Panc1 (cell line): Measurements from ENCODE around the gene LIG4. TPM values are rescaled to one million over a fixed set of nuclear protein-coding genes. Genes with fewer than 3 reads are reported as not detected.

ENCODE experiments used
- ATAC-seq: fragments of 200-7000 bp; cut with Tn5 transposase; 2 replicates; pipeline ENCODE4 v1.9.1; 2020; ENCODE audit warnings: mild to moderate bottlenecking, moderate library complexity
- BruUV-seq: library from RNA; stranded (reverse); fragments of 400-500 nt; replicated peaks from 2 replicates; lab custom pipeline; 2021; lab: Mats Ljungman, UMichigan
- CTCF ChIA-PET: fragments of 300-600 bp; sonication (Branson Sonifier 250); formaldehyde crosslinking; loops from one replicate; lab custom pipeline; 2022; ENCODE audit warnings: antibody characterized with exemption; lab: Charles Lee
- POLR2A ChIA-PET: fragments of 300-600 bp; sonication (Branson Sonifier 250); formaldehyde crosslinking; loops from one replicate; lab custom pipeline; 2022; ENCODE audit warnings: antibody characterized with exemption; lab: Charles Lee
- DNase-seq: peaks from one replicate; pipeline ENCODE4 v3.0.0-alpha.2; 2010; ENCODE audit warnings: low read depth, low spot score
- H3K27ac ChIP-seq: 2 replicates; pipeline ENCODE4 v1.5.1; 2011; ENCODE audit warnings: mild to moderate bottlenecking, low read length, inconsistent platforms
- H3K27me3 ChIP-seq: fragments of 200-500 bp; sonication (Bioruptor generic); 2 replicates; pipeline ENCODE4 v1.6.0; 2014; ENCODE audit warnings: low read length, inconsistent platforms; ENCODE audit not compliant: control insufficient read depth, insufficient read depth
- H3K36me3 ChIP-seq: fragments of 200-500 bp; sonication (Bioruptor generic); 2 replicates; pipeline ENCODE4 v1.5.1; 2014; ENCODE audit warnings: inconsistent platforms, mild to moderate bottlenecking, low read length, moderate library complexity; ENCODE audit not compliant: control insufficient read depth, insufficient read depth
- H3K4me1 ChIP-seq: 2 replicates; pipeline ENCODE4 v1.5.1; 2011; ENCODE audit warnings: inconsistent platforms, mild to moderate bottlenecking, low read length, moderate library complexity; ENCODE audit not compliant: control insufficient read depth, insufficient read depth
- H3K4me3 ChIP-seq, 2 experiments: 2 replicates each; pipeline ENCODE4 v1.5.1; 2011 to 2012; ENCODE audit warnings: low read depth in 2 of 2, low read length in 2 of 2, mild to moderate bottlenecking in 2 of 2, inconsistent platforms in 1 of 2, moderate library complexity in 1 of 2
- H3K9me3 ChIP-seq: fragments of 200-500 bp; sonication (Bioruptor generic); 2 replicates; pipeline ENCODE4 v1.5.1; 2014; ENCODE audit warnings: low read depth, mild to moderate bottlenecking, inconsistent platforms, low read length, moderate library complexity; ENCODE audit not compliant: control insufficient read depth, insufficient read depth
- POLR2AphosphoS5 ChIP-seq: IDR thresholded peaks from 2 replicates; pipeline ENCODE4 v1.6.1; 2012; ENCODE audit warnings: mild to moderate bottlenecking, low read depth, low read length, moderate library complexity
- SIN3A ChIP-seq: IDR thresholded peaks from 2 replicates; pipeline ENCODE4 v1.6.1; 2012; ENCODE audit warnings: low read depth, mild to moderate bottlenecking, low read length, moderate library complexity, borderline replicate concordance; ENCODE audit not compliant: insufficient read depth
- TCF7L2 ChIP-seq: IDR thresholded peaks from 2 replicates; pipeline ENCODE4 v1.6.1; 2011; ENCODE audit warnings: mild to moderate bottlenecking, low read depth, low read length, inconsistent platforms
- in situ Hi-C: cut with HindIII; loops from 2 replicates; pipeline ENCODE4 v1.10.0; 2016; ENCODE audit warnings: low sequenced_read_pairs, low pct_unique_long_range_greater_than_20kb
- intact Hi-C: fragments of 100-400 bp; cut with micrococcal nuclease; formaldehyde crosslinking; loops from one replicate; pipeline ENCODE4 v1.10.0; 2022; ENCODE audit not compliant: unreplicated experiment
- total RNA-seq: library from RNA; stranded (reverse); gene quantifications from one replicate; pipeline ENCODE4 v1.2.1, GENCODE V29; 2021; ENCODE audit not compliant: unreplicated experiment
- TF ChIP-seq, protein P1 (sequence below): fragments of 450-650 bp; IDR thresholded peaks from 2 replicates; pipeline ENCODE4 v1.5.1; 2017; ENCODE audit warnings: mild to moderate bottlenecking
- TF ChIP-seq, protein P2 (sequence below), 2 experiments: IDR thresholded peaks; 2 replicates each; pipeline ENCODE4 v1.6.1; 2011 to 2012; ENCODE audit warnings: low read depth in 2 of 2, control low read depth in 1 of 2, low read length in 1 of 2, mild to moderate bottlenecking in 1 of 2, moderate library complexity in 1 of 2; ENCODE audit not compliant: insufficient read depth in 1 of 2

Gene LIG4
- total RNA-seq, 1 experiment from 2014 or later, result 8.2 TPM

DNA sequence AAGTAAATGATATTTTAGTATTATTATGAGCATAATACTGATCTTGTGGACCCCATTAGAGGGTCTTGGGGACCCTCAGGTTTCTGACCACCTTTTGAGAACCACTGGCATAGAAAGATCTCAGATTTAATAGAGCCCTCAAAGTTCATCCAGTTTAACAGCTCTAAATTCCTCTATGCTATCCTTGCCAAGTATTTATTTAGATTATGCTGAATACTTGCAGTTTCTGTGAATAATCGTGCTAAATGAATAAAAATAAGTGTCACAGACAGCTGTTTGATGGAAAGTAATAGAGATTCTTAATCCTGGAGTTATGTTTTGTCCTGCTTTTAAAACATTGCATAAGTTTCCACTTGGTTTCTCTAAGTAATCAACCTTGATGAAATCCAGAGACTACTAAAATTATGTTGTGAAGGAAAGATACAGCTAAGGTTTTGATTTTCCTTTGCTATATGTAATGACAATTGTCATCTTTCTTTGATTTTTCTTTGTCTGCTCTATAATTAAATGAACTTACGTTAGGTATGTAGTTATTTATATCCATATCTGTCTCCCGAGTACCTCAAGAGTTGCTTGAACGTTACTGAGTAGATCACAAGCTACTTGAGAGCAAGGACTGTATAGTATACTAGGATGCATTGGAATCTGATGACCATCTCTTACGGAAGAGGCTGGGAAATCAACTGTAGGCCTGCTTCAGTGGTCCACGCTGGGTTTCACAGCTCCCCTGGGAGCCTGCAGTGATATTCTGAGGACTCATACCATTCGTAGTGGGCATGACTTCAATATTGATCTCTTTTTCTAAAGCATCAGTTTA lies 8.6 kb upstream of the LIG4 start:
- intact Hi-C loops, result no loop called here
- Histone ChIP-seq H3K36me3 (no peaks in the 10 kb centered on the region; the same call in 1 of the 2 replicates), H3K4me3 (no peak overlapping the region), H3K4me1 (peaks cover 4% of the 10 kb centered on the region; the same call in 1 of the 2 replicates), H3K9me3 (no peaks in the 10 kb centered on the region), H3K27ac (no peak overlapping the region), H3K27me3 (no peaks in the 10 kb centered on the region)
- ChIA-PET CTCF (no interaction called here), POLR2A (no interaction called here)
- in situ Hi-C loops, result no loop called here
- ATAC-seq, result no peak
- TF ChIP-seq, protein P1, sequence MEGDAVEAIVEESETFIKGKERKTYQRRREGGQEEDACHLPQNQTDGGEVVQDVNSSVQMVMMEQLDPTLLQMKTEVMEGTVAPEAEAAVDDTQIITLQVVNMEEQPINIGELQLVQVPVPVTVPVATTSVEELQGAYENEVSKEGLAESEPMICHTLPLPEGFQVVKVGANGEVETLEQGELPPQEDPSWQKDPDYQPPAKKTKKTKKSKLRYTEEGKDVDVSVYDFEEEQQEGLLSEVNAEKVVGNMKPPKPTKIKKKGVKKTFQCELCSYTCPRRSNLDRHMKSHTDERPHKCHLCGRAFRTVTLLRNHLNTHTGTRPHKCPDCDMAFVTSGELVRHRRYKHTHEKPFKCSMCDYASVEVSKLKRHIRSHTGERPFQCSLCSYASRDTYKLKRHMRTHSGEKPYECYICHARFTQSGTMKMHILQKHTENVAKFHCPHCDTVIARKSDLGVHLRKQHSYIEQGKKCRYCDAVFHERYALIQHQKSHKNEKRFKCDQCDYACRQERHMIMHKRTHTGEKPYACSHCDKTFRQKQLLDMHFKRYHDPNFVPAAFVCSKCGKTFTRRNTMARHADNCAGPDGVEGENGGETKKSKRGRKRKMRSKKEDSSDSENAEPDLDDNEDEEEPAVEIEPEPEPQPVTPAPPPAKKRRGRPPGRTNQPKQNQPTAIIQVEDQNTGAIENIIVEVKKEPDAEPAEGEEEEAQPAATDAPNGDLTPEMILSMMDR, result no peak
- TF ChIP-seq POLR2AphosphoS5 (no peak), TCF7L2 (no peak), SIN3A (no peak)
- TF ChIP-seq, protein P2, sequence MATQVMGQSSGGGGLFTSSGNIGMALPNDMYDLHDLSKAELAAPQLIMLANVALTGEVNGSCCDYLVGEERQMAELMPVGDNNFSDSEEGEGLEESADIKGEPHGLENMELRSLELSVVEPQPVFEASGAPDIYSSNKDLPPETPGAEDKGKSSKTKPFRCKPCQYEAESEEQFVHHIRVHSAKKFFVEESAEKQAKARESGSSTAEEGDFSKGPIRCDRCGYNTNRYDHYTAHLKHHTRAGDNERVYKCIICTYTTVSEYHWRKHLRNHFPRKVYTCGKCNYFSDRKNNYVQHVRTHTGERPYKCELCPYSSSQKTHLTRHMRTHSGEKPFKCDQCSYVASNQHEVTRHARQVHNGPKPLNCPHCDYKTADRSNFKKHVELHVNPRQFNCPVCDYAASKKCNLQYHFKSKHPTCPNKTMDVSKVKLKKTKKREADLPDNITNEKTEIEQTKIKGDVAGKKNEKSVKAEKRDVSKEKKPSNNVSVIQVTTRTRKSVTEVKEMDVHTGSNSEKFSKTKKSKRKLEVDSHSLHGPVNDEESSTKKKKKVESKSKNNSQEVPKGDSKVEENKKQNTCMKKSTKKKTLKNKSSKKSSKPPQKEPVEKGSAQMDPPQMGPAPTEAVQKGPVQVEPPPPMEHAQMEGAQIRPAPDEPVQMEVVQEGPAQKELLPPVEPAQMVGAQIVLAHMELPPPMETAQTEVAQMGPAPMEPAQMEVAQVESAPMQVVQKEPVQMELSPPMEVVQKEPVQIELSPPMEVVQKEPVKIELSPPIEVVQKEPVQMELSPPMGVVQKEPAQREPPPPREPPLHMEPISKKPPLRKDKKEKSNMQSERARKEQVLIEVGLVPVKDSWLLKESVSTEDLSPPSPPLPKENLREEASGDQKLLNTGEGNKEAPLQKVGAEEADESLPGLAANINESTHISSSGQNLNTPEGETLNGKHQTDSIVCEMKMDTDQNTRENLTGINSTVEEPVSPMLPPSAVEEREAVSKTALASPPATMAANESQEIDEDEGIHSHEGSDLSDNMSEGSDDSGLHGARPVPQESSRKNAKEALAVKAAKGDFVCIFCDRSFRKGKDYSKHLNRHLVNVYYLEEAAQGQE (IDR thresholded peaks at IDR 0.05; ENCODE audit: insufficient read depth in 1 of 2, low read depth in 2 of 2, low read length in 1 of 2), result no peak
- no peak for DNase-seq
- no TSS peak for BruUV-seq

DNA sequence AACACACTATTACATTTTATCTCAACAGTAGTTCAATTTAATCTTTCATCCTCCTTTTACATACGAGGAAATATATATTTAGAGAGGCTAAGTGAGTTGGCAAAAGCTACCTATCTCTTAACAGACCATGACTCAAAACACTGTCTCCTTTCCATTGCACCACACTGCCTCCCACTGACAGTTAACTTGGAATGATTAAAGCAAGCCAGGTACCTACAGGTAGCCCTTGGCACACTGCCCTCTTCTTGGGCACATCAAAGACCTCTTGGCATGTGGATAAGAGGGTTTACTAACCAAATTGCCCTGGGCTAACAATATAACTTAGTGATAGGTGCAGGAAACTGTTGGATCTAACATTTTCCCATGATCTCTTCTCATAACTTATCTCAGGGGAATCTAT lies 4.7 kb upstream of the LIG4 start:
- ATAC-seq (no peak), DNase-seq (no peak)
- POLR2A ChIA-PET, result no interaction called here
- H3K4me1 ChIP-seq, result peaks cover 15% of the 10 kb centered on the region; the same call in 1 of the 2 replicates
- no peaks in the 10 kb centered on the region for H3K27me3 ChIP-seq
- peaks cover 3% of the 10 kb centered on the region; the same call in 1 of the 2 replicates for H3K36me3 ChIP-seq
- TF ChIP-seq TCF7L2 (no peak), POLR2AphosphoS5 (no peak)
- TF ChIP-seq, protein P2 (IDR thresholded peaks at IDR 0.05; ENCODE audit: insufficient read depth in 1 of 2, low read depth in 2 of 2, low read length in 1 of 2), result no peak
- TF ChIP-seq, protein P1, result 0 out of 2 replicates have a peak, but pooled peaks have one; percentile 2
- in situ Hi-C loops, result no loop called here
- no TSS peak for BruUV-seq
- CTCF ChIA-PET, result no interaction called here
- no peak overlapping the region for H3K27ac ChIP-seq
- H3K4me3 ChIP-seq, result peak overlapping the region; percentile 73 to 82; a peak in 1 of 4 replicates
- H3K9me3 ChIP-seq, result no peaks in the 10 kb centered on the region
- intact Hi-C loops, result no loop called here
